RWPE1 (cell line): ENCODE results near the gene WDR91.

ENCODE experiments used
- CTCF ChIA-PET: fragments of 350-600 bp; sonication (Branson Sonifier 250); formaldehyde crosslinking; extraction: SDS; loops from one replicate; lab custom pipeline; 2021; lab: Yijun Ruan, JAX
- POLR2A ChIA-PET: fragments of 400-600 bp; formaldehyde crosslinking; extraction: SDS; loops from one replicate; lab custom pipeline; 2020; ENCODE audit warnings: antibody characterized with exemption; ENCODE audit not compliant: low non-redundant PET; lab: Yijun Ruan, JAX
- DNase-seq: peaks from one replicate; pipeline ENCODE4 v3.0.0; 2012; ENCODE audit warnings: low spot score
- H3K27ac ChIP-seq: fragments of 450-650 bp; 2 replicates; pipeline ENCODE4 v1.5.1; 2017
- CTCF ChIP-seq: fragments of 450-650 bp; conservative IDR thresholded peaks from 2 replicates; pipeline ENCODE4 v1.5.1; 2017; ENCODE audit warnings: low read depth, mild to moderate bottlenecking

Gene WDR91

GRCh38 chr7:135184254-135184841 is 27.0 kb downstream of the WDR91 start:
- CTCF ChIA-PET = no interaction called here
- no peak overlapping the region for H3K27ac ChIP-seq
- POLR2A ChIA-PET = no interaction called here
- no peak for DNase-seq
- no peak for TF ChIP-seq CTCF

DNA sequence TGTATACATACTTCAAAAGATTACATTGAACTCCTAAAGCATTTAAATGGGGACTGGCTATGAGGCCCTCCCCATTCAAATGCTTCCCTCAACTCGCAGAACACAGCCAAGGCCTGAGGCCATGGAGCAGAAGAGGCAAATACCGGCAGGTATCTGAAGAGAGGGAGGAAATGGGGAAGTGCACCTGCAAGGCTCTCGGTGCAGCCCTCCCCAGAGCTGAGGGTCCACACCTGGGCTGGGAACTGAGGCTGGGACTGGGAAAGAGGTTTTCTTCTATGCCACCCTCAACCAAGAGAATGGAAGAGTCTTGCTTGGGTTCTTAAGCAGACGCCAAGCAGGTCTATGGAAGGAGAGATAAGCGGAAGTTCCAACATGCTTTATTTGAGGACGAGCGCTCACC is 27.8 kb downstream of the WDR91 start:
- H3K27ac ChIP-seq = no peak overlapping the region
- no peak for DNase-seq
- ChIA-PET CTCF (no interaction called here), POLR2A (no interaction called here)
- TF ChIP-seq CTCF = no peak

GRCh38 chr7:135181929-135182678 is 29.2 kb downstream of the WDR91 start:
- POLR2A ChIA-PET = no interaction called here
- no peak for DNase-seq
- CTCF ChIA-PET = no interaction called here
- TF ChIP-seq CTCF = no peak
- H3K27ac ChIP-seq = no peak overlapping the region

DNA sequence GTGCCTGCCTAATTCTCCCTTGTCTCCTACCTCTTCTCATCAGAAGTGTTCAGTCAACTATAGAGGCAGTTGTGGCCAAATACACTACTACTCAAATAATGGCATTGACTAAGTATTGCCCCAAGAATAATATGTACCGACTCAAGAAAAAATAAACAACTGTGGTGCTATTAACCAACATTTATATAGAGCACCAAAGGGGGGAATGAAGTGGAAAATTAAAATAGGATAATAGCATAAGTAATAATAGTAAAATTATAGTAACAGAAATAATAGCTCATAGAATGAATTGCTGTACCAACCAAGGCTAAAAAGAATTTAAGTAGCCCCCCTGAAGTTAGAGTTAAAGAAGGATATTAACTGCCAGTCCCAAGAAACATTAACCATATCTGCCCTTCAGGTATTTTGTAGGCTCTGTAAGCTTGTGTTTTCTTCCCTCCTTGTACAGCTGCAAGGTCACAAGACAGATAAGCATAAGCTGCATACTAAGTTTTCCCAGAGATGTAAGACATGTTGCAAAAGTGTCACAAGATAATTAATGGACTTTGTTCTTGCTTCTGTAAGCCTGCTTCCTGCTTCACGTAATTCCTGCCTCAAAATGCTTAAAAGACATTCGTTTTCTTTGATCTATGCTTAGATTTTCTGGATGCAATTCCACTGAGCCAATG is 29.9 kb downstream of the WDR91 start:
- no peak for DNase-seq
- ChIA-PET POLR2A (no interaction called here), CTCF (no interaction called here)
- no peak for TF ChIP-seq CTCF
- no peak overlapping the region for H3K27ac ChIP-seq

DNA sequence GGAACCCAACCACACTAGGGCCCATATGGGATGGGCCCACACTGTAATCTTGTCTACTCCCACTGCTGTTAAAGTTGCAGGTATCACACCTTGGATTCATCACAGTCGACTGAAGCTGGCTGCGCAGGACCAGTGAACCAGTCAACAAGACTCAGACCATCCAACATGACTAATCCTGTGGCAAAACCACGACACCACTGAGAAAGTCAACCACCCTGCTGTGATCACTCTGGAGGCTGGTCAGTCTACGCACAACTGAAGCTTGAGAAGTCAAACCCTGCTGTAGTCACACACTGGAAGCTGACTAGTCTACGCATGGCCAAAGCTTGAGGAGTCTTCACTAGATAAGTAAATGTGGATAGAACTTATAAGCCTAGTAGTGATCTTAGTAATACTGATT is 31.2 kb downstream of the WDR91 start:
- no peak for DNase-seq
- ChIA-PET POLR2A (no interaction called here), CTCF (no interaction called here)
- no peak overlapping the region for H3K27ac ChIP-seq
- TF ChIP-seq CTCF = no peak

- no peak for DNase-seq
- ChIA-PET CTCF (no interaction called here), POLR2A (no interaction called here)
- no peak for TF ChIP-seq CTCF
- H3K27ac ChIP-seq = no peak overlapping the region
These were observed 31.9 kb downstream of the WDR91 start for GRCh38 chr7:135179321-135179925.
